Progenitor cell of endocrine pancreas (in vitro differentiated cells): ENCODE results near the gene VWA8. TPM values are rescaled to one million over a fixed set of nuclear protein-coding genes. Genes with fewer than 3 reads are reported as not detected.
"Not testable (repeated sequence)": the region's sequence is repeated elsewhere in the genome, so short reads cannot be mapped to it uniquely, and the experiment has no call there.

Source experiments
- DNase-seq: peaks from one replicate; pipeline ENCODE4 v3.0.0; 2021; ENCODE audit warnings: low spot score; ENCODE audit not compliant: unreplicated experiment
- H3K27ac Mint-ChIP-seq: 2 replicates; pipeline ENCODE4 v1.8.0; 2021; ENCODE audit warnings: mild to moderate bottlenecking, moderate library complexity, mixed read lengths
- H3K27me3 Mint-ChIP-seq: 2 replicates; pipeline ENCODE4 v1.8.0; 2021; ENCODE audit warnings: mixed read lengths
- H3K36me3 Mint-ChIP-seq: 2 replicates; pipeline ENCODE4 v1.8.0; 2022; ENCODE audit warnings: mixed read lengths; ENCODE audit not compliant: insufficient read depth
- H3K4me1 Mint-ChIP-seq: 2 replicates; pipeline ENCODE4 v1.8.0; 2021; ENCODE audit warnings: low read depth, mixed read lengths
- H3K4me3 Mint-ChIP-seq: 2 replicates; pipeline ENCODE4 v1.8.0; 2021; ENCODE audit warnings: low read depth, mild to moderate bottlenecking, moderate library complexity, mixed read lengths
- H3K9me3 Mint-ChIP-seq: 2 replicates; pipeline ENCODE4 v1.8.0; 2021; ENCODE audit warnings: low read depth, mixed read lengths
- total RNA-seq: library from RNA; stranded (reverse); gene quantifications from 2 replicates; pipeline ENCODE4 v1.2.1, GENCODE V29; 2021
- TF ChIP-seq, protein P1 (sequence below): fragments of 200-600 bp; sonication (generic); IDR thresholded peaks from one replicate; pipeline ENCODE4 v1.5.0; 2021; ENCODE audit warnings: antibody characterized with exemption, mild to moderate bottlenecking; ENCODE audit not compliant: unreplicated experiment

The VWA8 gene
- total RNA-seq, 1 donor from 2014 or later = 24.1 TPM

GRCh38 chr13:41546372-41547190 is 414.3 kb downstream of the VWA8 start:
- peaks cover 11% of the 10 kb centered on the region for H3K4me1 Mint-ChIP-seq
- H3K27ac Mint-ChIP-seq = peak overlapping the region; percentile 63
- H3K4me3 Mint-ChIP-seq = no peak overlapping the region

DNA sequence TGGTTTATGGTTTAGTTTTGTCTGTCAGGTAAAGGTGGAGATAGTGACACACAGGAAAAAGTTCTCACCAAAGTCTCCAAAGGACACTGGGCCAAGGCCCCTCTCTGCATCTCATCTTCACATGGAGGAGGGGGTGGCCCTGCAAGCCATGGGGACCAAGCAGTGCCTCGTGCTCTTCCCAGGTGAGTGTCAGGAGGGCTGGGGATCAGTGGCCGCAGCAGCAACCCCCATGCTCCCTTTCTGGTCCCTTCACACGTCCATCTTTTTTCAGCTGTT is 415.5 kb downstream of the VWA8 start:
- H3K36me3 Mint-ChIP-seq = no peaks in the 10 kb centered on the region
- no peak overlapping the region for H3K27ac Mint-ChIP-seq
- TF ChIP-seq, protein P1, sequence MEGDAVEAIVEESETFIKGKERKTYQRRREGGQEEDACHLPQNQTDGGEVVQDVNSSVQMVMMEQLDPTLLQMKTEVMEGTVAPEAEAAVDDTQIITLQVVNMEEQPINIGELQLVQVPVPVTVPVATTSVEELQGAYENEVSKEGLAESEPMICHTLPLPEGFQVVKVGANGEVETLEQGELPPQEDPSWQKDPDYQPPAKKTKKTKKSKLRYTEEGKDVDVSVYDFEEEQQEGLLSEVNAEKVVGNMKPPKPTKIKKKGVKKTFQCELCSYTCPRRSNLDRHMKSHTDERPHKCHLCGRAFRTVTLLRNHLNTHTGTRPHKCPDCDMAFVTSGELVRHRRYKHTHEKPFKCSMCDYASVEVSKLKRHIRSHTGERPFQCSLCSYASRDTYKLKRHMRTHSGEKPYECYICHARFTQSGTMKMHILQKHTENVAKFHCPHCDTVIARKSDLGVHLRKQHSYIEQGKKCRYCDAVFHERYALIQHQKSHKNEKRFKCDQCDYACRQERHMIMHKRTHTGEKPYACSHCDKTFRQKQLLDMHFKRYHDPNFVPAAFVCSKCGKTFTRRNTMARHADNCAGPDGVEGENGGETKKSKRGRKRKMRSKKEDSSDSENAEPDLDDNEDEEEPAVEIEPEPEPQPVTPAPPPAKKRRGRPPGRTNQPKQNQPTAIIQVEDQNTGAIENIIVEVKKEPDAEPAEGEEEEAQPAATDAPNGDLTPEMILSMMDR = no peak
- DNase-seq = no peak
- peaks cover 11% of the 10 kb centered on the region for H3K4me1 Mint-ChIP-seq
- peaks cover 5% of the 10 kb centered on the region for H3K9me3 Mint-ChIP-seq
- H3K27me3 Mint-ChIP-seq = no peaks in the 10 kb centered on the region
- no peak overlapping the region for H3K4me3 Mint-ChIP-seq

More at GRCh38 chr13:41546372-41547190, 414.3 kb downstream of the VWA8 start:
- H3K27me3 Mint-ChIP-seq = no peaks in the 10 kb centered on the region
- TF ChIP-seq, protein P1 = no peak
- DNase-seq = no peak
- H3K36me3 Mint-ChIP-seq = no peaks in the 10 kb centered on the region
- no peaks in the 10 kb centered on the region for H3K9me3 Mint-ChIP-seq

DNA sequence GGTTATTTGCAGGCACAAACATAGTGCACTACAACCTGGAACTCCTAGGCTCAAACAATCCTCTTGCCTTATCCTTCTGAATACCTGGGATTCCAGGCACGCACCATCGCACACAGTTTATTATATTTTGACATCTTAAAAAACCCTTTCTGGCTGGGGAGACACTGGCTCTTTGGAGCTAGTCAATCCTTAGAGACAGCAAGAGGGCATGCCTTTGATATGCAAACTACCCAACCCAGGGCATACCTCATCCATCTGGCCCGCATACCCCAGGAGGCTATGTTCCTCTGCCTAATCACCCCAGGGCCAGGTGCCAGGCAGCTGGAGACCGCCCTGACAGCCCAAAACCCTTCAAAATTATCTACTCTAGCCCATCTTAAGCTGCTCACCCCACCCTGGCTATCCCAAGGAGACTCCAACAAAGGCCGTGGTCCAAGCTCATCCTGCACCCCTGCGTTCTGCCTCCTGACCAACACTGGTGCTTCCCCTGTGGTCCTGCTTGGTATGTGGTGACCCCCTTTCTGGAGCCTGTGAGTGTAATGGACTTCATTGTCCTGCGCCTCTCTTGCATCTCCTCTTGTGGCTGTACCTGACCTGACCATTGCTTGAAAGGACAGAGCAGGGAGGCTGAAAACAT is 417.1 kb downstream of the VWA8 start:
- no peaks in the 10 kb centered on the region for H3K36me3 Mint-ChIP-seq
- no peaks in the 10 kb centered on the region for H3K27me3 Mint-ChIP-seq
- no peak for DNase-seq
- H3K4me1 Mint-ChIP-seq = peaks cover 11% of the 10 kb centered on the region
- H3K9me3 Mint-ChIP-seq = peaks cover 5% of the 10 kb centered on the region
- TF ChIP-seq, protein P1 = no peak
- no peak overlapping the region for H3K27ac Mint-ChIP-seq
- H3K4me3 Mint-ChIP-seq = no peak overlapping the region

- DNase-seq, H3K27me3 Mint-ChIP-seq, H3K27ac Mint-ChIP-seq, H3K4me3 Mint-ChIP-seq, H3K9me3 Mint-ChIP-seq, H3K36me3 Mint-ChIP-seq, H3K4me1 Mint-ChIP-seq: not testable (repeated sequence)
Observed at GRCh38 chr13:41542799-41543198, 418.1 kb downstream of the VWA8 start.

DNA sequence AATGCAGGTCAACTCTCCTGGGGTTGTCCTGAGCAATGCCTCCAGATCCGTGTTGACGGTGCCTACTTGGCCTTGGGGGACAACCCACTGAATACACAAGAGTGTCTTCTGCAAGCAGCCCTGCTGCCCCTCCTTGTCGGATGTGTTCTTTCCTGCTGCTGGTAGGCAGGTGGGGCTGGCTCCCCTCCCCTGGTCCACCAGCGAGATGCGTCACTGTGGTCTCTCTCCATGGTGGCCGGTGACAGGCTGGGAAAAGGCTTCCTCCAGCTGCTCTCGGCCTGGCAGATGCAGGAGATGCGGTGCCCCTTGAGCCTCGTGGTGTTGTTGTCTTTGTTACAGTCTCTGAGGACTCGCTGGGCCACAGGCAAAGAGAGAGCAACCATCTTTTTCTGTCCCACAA is 418.6 kb downstream of the VWA8 start:
- DNase-seq = no peak
- TF ChIP-seq, protein P1 = no peak
- H3K4me1 Mint-ChIP-seq = peaks cover 2% of the 10 kb centered on the region
- peaks cover 9% of the 10 kb centered on the region for H3K9me3 Mint-ChIP-seq
- H3K27ac Mint-ChIP-seq = no peak overlapping the region
- H3K36me3 Mint-ChIP-seq = no peaks in the 10 kb centered on the region
- H3K27me3 Mint-ChIP-seq = no peaks in the 10 kb centered on the region
- no peak overlapping the region for H3K4me3 Mint-ChIP-seq
